ENCODE results near the gene KAZN.

DNA sequence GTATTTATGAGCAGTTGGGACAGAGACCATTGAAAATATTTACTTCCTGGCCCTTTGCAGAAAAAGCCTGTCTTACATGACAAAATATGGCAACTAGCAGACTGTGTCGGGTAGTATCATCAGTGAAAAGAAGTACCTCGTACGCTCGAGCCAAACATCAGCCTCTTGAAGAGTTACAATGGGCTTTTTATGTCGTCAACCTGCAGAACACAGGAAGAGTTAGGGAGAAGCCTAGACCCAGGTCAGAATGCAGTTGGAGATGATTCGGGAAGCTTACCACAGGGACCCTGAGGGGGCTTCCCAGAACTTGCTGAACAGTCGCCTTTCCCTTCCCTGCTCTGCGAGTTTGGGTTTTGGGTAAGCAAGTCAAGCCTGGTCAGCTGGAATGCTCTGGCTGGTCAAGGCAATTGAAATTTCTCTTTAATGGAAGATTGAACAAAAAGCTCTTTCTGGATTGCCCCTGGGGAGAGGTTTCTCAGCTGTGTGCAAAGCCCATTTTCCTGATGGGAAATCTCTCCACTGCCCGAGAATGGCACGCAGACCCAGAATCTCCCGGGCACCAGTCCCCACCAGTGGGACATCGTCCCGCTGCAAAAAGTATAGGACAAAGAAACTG lies 291.4 kb downstream of the KAZN start:
- TF ChIP-seq, protein P1, sequence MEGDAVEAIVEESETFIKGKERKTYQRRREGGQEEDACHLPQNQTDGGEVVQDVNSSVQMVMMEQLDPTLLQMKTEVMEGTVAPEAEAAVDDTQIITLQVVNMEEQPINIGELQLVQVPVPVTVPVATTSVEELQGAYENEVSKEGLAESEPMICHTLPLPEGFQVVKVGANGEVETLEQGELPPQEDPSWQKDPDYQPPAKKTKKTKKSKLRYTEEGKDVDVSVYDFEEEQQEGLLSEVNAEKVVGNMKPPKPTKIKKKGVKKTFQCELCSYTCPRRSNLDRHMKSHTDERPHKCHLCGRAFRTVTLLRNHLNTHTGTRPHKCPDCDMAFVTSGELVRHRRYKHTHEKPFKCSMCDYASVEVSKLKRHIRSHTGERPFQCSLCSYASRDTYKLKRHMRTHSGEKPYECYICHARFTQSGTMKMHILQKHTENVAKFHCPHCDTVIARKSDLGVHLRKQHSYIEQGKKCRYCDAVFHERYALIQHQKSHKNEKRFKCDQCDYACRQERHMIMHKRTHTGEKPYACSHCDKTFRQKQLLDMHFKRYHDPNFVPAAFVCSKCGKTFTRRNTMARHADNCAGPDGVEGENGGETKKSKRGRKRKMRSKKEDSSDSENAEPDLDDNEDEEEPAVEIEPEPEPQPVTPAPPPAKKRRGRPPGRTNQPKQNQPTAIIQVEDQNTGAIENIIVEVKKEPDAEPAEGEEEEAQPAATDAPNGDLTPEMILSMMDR (conservative IDR thresholded peaks at IDR 0.05) = no peak
- TF ChIP-seq EZH2 (IDR thresholded peaks at IDR 0.05; ENCODE audit: low read depth) = no peak
